Caco-2 (cell line): ENCODE measurements around the gene OLFM2. TPM values are rescaled to one million over a fixed set of nuclear protein-coding genes. Genes with fewer than 3 reads are reported as not detected.

ENCODE experiments used
- BruUV-seq: library from RNA; stranded (reverse); fragments of 400-500 nt; replicated peaks from 2 replicates; lab custom pipeline; 2021; lab: Mats Ljungman, UMichigan
- CTCF ChIA-PET: fragments of 300-600 bp; sonication (Branson Sonifier 250); formaldehyde crosslinking; loops from one replicate; lab custom pipeline; 2022; ENCODE audit warnings: antibody characterized with exemption; lab: Charles Lee
- POLR2A ChIA-PET: fragments of 300-600 bp; sonication (Branson Sonifier 250); formaldehyde crosslinking; loops from one replicate; lab custom pipeline; 2022; ENCODE audit warnings: antibody characterized with exemption; lab: Charles Lee
- DNase-seq, 2 experiments: peaks; one replicate each; pipeline versions ENCODE4 v3.0.0 to v3.0.0-alpha.2; 2020 to 2022
- H3K27me3 ChIP-seq: replicated peaks from 2 replicates; pipeline ENCODE4 v1.6.0; 2011; ENCODE audit warnings: low read length; ENCODE audit not compliant: control insufficient read depth, insufficient read depth
- H3K36me3 ChIP-seq: 2 replicates; pipeline ENCODE4 v1.5.1; 2011; ENCODE audit warnings: low read length; ENCODE audit not compliant: control insufficient read depth, insufficient read depth
- H3K4me1 ChIP-seq: fragments of 250-450 bp; sonication (Bioruptor Pico); 2 replicates; pipeline ENCODE4 v1.5.1; 2020; ENCODE audit warnings: mild to moderate bottlenecking
- H3K4me3 ChIP-seq: 2 replicates; pipeline ENCODE4 v1.5.1; 2011; ENCODE audit warnings: low read depth, mild to moderate bottlenecking, control low read depth, low read length
- H3K9me3 ChIP-seq: fragments of 250-450 bp; sonication (Bioruptor Pico); 2 replicates; pipeline ENCODE4 v1.5.1; 2020; ENCODE audit warnings: mild to moderate bottlenecking, moderate library complexity
- H3K27ac Mint-ChIP-seq: one replicate; pipeline ENCODE4 v1.8.0; 2022; ENCODE audit warnings: mixed read lengths; ENCODE audit not compliant: unreplicated experiment
- H3K27me3 Mint-ChIP-seq: one replicate; pipeline ENCODE4 v1.8.0; 2022; ENCODE audit warnings: mixed read lengths; ENCODE audit not compliant: insufficient read depth, unreplicated experiment
- H3K36me3 Mint-ChIP-seq: one replicate; pipeline ENCODE4 v1.8.0; 2022; ENCODE audit warnings: mild to moderate bottlenecking, mixed read lengths; ENCODE audit not compliant: insufficient read depth, unreplicated experiment
- H3K4me1 Mint-ChIP-seq: one replicate; pipeline ENCODE4 v1.8.0; 2022; ENCODE audit warnings: low read depth, mixed read lengths; ENCODE audit not compliant: unreplicated experiment
- H3K4me3 Mint-ChIP-seq: one replicate; pipeline ENCODE4 v1.8.0; 2022; ENCODE audit warnings: mild to moderate bottlenecking, moderate library complexity, mixed read lengths; ENCODE audit not compliant: unreplicated experiment
- H3K9me3 Mint-ChIP-seq: one replicate; pipeline ENCODE4 v1.8.0; 2022; ENCODE audit warnings: mixed read lengths; ENCODE audit not compliant: unreplicated experiment
- CTCF ChIP-seq, 2 experiments: fragments of 200-600 bp in 1 of 2; IDR thresholded peaks; 1 replicate in 1 of 2; 2 replicates in 1 of 2; pipeline versions ENCODE4 v1.5.1 to v1.8.0; 2011 to 2022; ENCODE audit warnings: antibody characterized with exemption in 1 of 2, control low read depth in 1 of 2, inconsistent platforms in 1 of 2, low read depth in 1 of 2, low read length in 1 of 2, mild to moderate bottlenecking in 1 of 2, moderate library complexity in 1 of 2; ENCODE audit not compliant: insufficient read depth in 1 of 2, severe bottlenecking in 1 of 2, unreplicated experiment in 1 of 2
- intact Hi-C: fragments of 100-400 bp; cut with micrococcal nuclease; formaldehyde crosslinking; loops from one replicate; pipeline ENCODE4 v1.10.0; 2022; ENCODE audit not compliant: unreplicated experiment
- total RNA-seq: library from RNA; stranded (reverse); gene quantifications from 2 replicates; pipeline ENCODE4 v1.2.3, GENCODE V29; 2022

OLFM2 gene
- total RNA-seq, 1 experiment from 2014 or later, result 0.34 TPM

- Histone ChIP-seq H3K4me3 (no peak overlapping the region), H3K9me3 (no peaks in the 10 kb centered on the region), H3K27me3 (no peaks in the 10 kb centered on the region), H3K4me1 (no peaks in the 10 kb centered on the region), H3K36me3 (no peaks in the 10 kb centered on the region)
- no peak overlapping the region for H3K4me3 Mint-ChIP-seq
- no peak overlapping the region for H3K27ac Mint-ChIP-seq
- DNase-seq, result no peak
- H3K9me3 Mint-ChIP-seq, result peaks cover 10% of the 10 kb centered on the region
- TF ChIP-seq CTCF (IDR thresholded peaks at IDR 0.05; ENCODE audit: insufficient read depth in 1 of 2, low read depth in 1 of 2, low read length in 1 of 2, severe bottlenecking in 1 of 2, unreplicated experiment in 1 of 2), result no peak
- ChIA-PET CTCF (no interaction called here), POLR2A (interaction anchor here (0.6 kb wide), 1 partner anchor 326 kb away, joined by 4 read pairs; the partner anchor contains the start of gene ICAM1)
- H3K4me1 Mint-ChIP-seq, result peaks cover 9% of the 10 kb centered on the region
- no peaks in the 10 kb centered on the region for H3K36me3 Mint-ChIP-seq
- no TSS peak for BruUV-seq
- intact Hi-C loops, result no loop called here
- peaks cover 9% of the 10 kb centered on the region for H3K27me3 Mint-ChIP-seq
These were observed 9.1 kb upstream of the OLFM2 start for GRCh38 chr19:9945319-9945966.

GRCh38 chr19:9943744-9944143 is 7.4 kb upstream of the OLFM2 start:
- peaks cover 9% of the 10 kb centered on the region for H3K4me1 Mint-ChIP-seq
- ChIA-PET POLR2A (no interaction called here), CTCF (no interaction called here)
- peaks cover 9% of the 10 kb centered on the region for H3K27me3 Mint-ChIP-seq
- no peaks in the 10 kb centered on the region for H3K36me3 Mint-ChIP-seq
- DNase-seq, result no peak
- intact Hi-C loops, result no loop called here
- BruUV-seq, result no TSS peak
- Histone ChIP-seq H3K9me3 (no peaks in the 10 kb centered on the region), H3K4me3 (no peak overlapping the region), H3K36me3 (no peaks in the 10 kb centered on the region), H3K4me1 (no peaks in the 10 kb centered on the region), H3K27me3 (no peaks in the 10 kb centered on the region)
- H3K9me3 Mint-ChIP-seq, result peaks cover 10% of the 10 kb centered on the region
- H3K27ac Mint-ChIP-seq, result no peak overlapping the region
- no peak for TF ChIP-seq CTCF (IDR thresholded peaks at IDR 0.05; ENCODE audit: insufficient read depth in 1 of 2, low read depth in 1 of 2, low read length in 1 of 2, severe bottlenecking in 1 of 2, unreplicated experiment in 1 of 2)
- no peak overlapping the region for H3K4me3 Mint-ChIP-seq

GRCh38 chr19:9941671-9942070 is 5.4 kb upstream of the OLFM2 start:
- intact Hi-C loops, result no loop called here
- Mint-ChIP-seq H3K4me3 (no peak overlapping the region), H3K9me3 (peaks cover 10% of the 10 kb centered on the region), H3K27ac (no peak overlapping the region), H3K36me3 (no peaks in the 10 kb centered on the region), H3K27me3 (peaks cover 6% of the 10 kb centered on the region), H3K4me1 (peaks cover 9% of the 10 kb centered on the region)
- Histone ChIP-seq H3K4me3 (no peak overlapping the region), H3K9me3 (no peaks in the 10 kb centered on the region), H3K36me3 (no peaks in the 10 kb centered on the region), H3K4me1 (no peaks in the 10 kb centered on the region), H3K27me3 (no peaks in the 10 kb centered on the region)
- ChIA-PET CTCF (no interaction called here), POLR2A (no interaction called here)
- no peak for DNase-seq
- TF ChIP-seq CTCF (IDR thresholded peaks at IDR 0.05; ENCODE audit: insufficient read depth in 1 of 2, low read depth in 1 of 2, low read length in 1 of 2, severe bottlenecking in 1 of 2, unreplicated experiment in 1 of 2), result no peak
- no TSS peak for BruUV-seq
